Fibroblast of the aortic adventitia (primary cell): Measurements from ENCODE around the gene ABL1. TPM values are rescaled to one million over a fixed set of nuclear protein-coding genes. Genes with fewer than 3 reads are reported as not detected.

Source experiments
- DNase-seq: peaks from one replicate; pipeline ENCODE4 v3.0.0-alpha.2; 2010; ENCODE audit warnings: low read depth
- H3K4me3 ChIP-seq: 2 replicates; pipeline ENCODE4 v1.5.1; 2011; ENCODE audit warnings: low read depth, mild to moderate bottlenecking, control low read depth, low read length, moderate library complexity
- CTCF ChIP-seq: IDR thresholded peaks from 2 replicates; pipeline ENCODE4 v1.5.1; 2011; ENCODE audit warnings: mild to moderate bottlenecking, low read length, control low read depth, inconsistent platforms; ENCODE audit not compliant: insufficient read depth
- total RNA-seq: library from RNA; depleted of rRNA; stranded (reverse); fragments of >200 nt; gene quantifications from 2 replicates; pipeline ENCODE4 v1.2.3, GENCODE V29; 2012; ENCODE audit warnings: low replicate concordance

ABL1 gene
- total RNA-seq, 1 donor, result 73.3 TPM

GRCh38 chr9:130902204-130903185 lies 67.4 kb downstream of the ABL1 start:
- no peak overlapping the region for H3K4me3 ChIP-seq
- TF ChIP-seq CTCF, result no peak
- DNase-seq, result no peak

- no peak for TF ChIP-seq CTCF
These were observed 68.4 kb downstream of the ABL1 start for GRCh38 chr9:130903194-130904069.

GRCh38 chr9:130904070-130905044 lies 69.3 kb downstream of the ABL1 start:
- no peak for TF ChIP-seq CTCF
- no peak overlapping the region for H3K4me3 ChIP-seq
- DNase-seq, result no peak

More at GRCh38 chr9:130903194-130904069, 68.4 kb downstream of the ABL1 start:
- DNase-seq, result no peak
- no peak overlapping the region for H3K4me3 ChIP-seq

- H3K4me3 ChIP-seq, result no peak overlapping the region
- no peak for DNase-seq
- TF ChIP-seq CTCF, result no peak
These were observed 70.3 kb downstream of the ABL1 start for GRCh38 chr9:130905125-130905901.

GRCh38 chr9:130905902-130906734 lies 71.1 kb downstream of the ABL1 start:
- no peak for DNase-seq
- no peak for TF ChIP-seq CTCF
- no peak overlapping the region for H3K4me3 ChIP-seq
